HEK293 (cell line): Measurements from ENCODE around the gene C1GALT1C1L.
A peak's percentile ranks its signal among the peaks of the same experiment; 100 is the strongest.

Source experiments
- CTCF ChIA-PET: fragments of 350-600 bp; formaldehyde crosslinking; extraction: SDS; loops from one replicate; lab custom pipeline; 2021; ENCODE audit warnings: antibody characterized with exemption; lab: Yijun Ruan, JAX
- POLR2A ChIA-PET: fragments of 300-600 bp; formaldehyde crosslinking; extraction: SDS; loops from one replicate; lab custom pipeline; 2020; ENCODE audit warnings: antibody characterized with exemption, inconsistent platforms; lab: Yijun Ruan, JAX
- H3K27ac ChIP-seq: fragments of 200-500 bp; sonication (Bioruptor generic); 2 replicates; pipeline ENCODE4 v1.5.1; 2014; ENCODE audit warnings: low read depth, low read length, control low read depth, inconsistent platforms; ENCODE audit errors: extremely low read depth
- H3K36me3 ChIP-seq, 2 experiments: fragments of 200-500 bp in 1 of 2; sonication (Bioruptor generic) in 1 of 2; 1 replicate in 1 of 2; 2 replicates in 1 of 2; pipeline ENCODE4 v1.5.1; 2014 to 2017; ENCODE audit warnings: inconsistent platforms in 2 of 2, low read length in 2 of 2; ENCODE audit not compliant: control insufficient read depth in 2 of 2, insufficient read depth in 1 of 2
- H3K4me1 ChIP-seq: fragments of 200-500 bp; sonication (Bioruptor generic); 2 replicates; pipeline ENCODE4 v1.5.1; 2014; ENCODE audit warnings: mild to moderate bottlenecking, low read length, inconsistent platforms; ENCODE audit not compliant: control insufficient read depth, insufficient read depth
- H3K4me3 ChIP-seq: 2 replicates; pipeline ENCODE4 v1.5.1; 2011; ENCODE audit warnings: low read depth, mild to moderate bottlenecking, control low read depth, low read length, moderate library complexity
- H3K9me3 ChIP-seq: fragments of 200-500 bp; sonication (Bioruptor generic); 2 replicates; pipeline ENCODE4 v1.5.1; 2014; ENCODE audit warnings: low read depth, low read length, inconsistent platforms; ENCODE audit not compliant: control insufficient read depth, insufficient read depth
- GFI1B ChIP-seq: fragments of 450-650 bp; formaldehyde crosslinking; IDR thresholded peaks from 2 replicates; pipeline ENCODE4 v1.5.1; 2016; ENCODE audit warnings: missing biosample characterization, missing genetic modification characterization
- GLI2 ChIP-seq: fragments of 450-650 bp; formaldehyde crosslinking; IDR thresholded peaks from 2 replicates; pipeline ENCODE4; 2017; ENCODE audit warnings: missing biosample characterization, missing genetic modification characterization, low read depth, borderline replicate concordance
- GLIS1 ChIP-seq: fragments of 450-650 bp; formaldehyde crosslinking; IDR thresholded peaks from 2 replicates; pipeline ENCODE4 v1.5.1; 2016; ENCODE audit warnings: missing biosample characterization, missing genetic modification characterization
- GLIS2 ChIP-seq: fragments of 450-650 bp; formaldehyde crosslinking; IDR thresholded peaks from 2 replicates; pipeline ENCODE4 v1.5.1; 2016; ENCODE audit warnings: missing biosample characterization, missing genetic modification characterization
- KLF1 ChIP-seq: fragments of 450-650 bp; formaldehyde crosslinking; IDR thresholded peaks from 2 replicates; pipeline ENCODE4 v1.5.1; 2016; ENCODE audit warnings: missing biosample characterization, missing genetic modification characterization
- KLF16 ChIP-seq: fragments of 450-650 bp; formaldehyde crosslinking; IDR thresholded peaks from 2 replicates; pipeline ENCODE4 v1.5.1; 2017; ENCODE audit warnings: missing biosample characterization, missing genetic modification characterization
- KLF9 ChIP-seq: fragments of 450-650 bp; formaldehyde crosslinking; IDR thresholded peaks from 2 replicates; pipeline ENCODE4 v1.5.1; 2016; ENCODE audit warnings: missing biosample characterization, missing genetic modification characterization, low read depth
- OSR2 ChIP-seq: fragments of 450-650 bp; formaldehyde crosslinking; IDR thresholded peaks from 2 replicates; pipeline ENCODE4 v1.5.1; 2016; ENCODE audit warnings: missing biosample characterization, missing genetic modification characterization
- PRDM1 ChIP-seq: fragments of 450-650 bp; formaldehyde crosslinking; IDR thresholded peaks from 2 replicates; pipeline ENCODE4; 2016; ENCODE audit warnings: missing biosample characterization, missing genetic modification characterization
- PRDM10 ChIP-seq: fragments of 450-650 bp; formaldehyde crosslinking; IDR thresholded peaks from 2 replicates; pipeline ENCODE4 v1.5.1; 2016; ENCODE audit warnings: missing biosample characterization, missing genetic modification characterization
- PRDM6 ChIP-seq: fragments of 450-650 bp; formaldehyde crosslinking; IDR thresholded peaks from 2 replicates; pipeline ENCODE4 v1.5.1; 2017; ENCODE audit warnings: missing biosample characterization, missing genetic modification characterization
- RBAK ChIP-seq: fragments of 450-650 bp; formaldehyde crosslinking; IDR thresholded peaks from 2 replicates; pipeline ENCODE4 v1.5.1; 2016; ENCODE audit warnings: missing biosample characterization, missing genetic modification characterization
- SP3 ChIP-seq: fragments of 450-650 bp; formaldehyde crosslinking; IDR thresholded peaks from 2 replicates; pipeline ENCODE4 v1.5.1; 2016; ENCODE audit warnings: missing biosample characterization, missing genetic modification characterization
- YY2 ChIP-seq: fragments of 450-650 bp; formaldehyde crosslinking; IDR thresholded peaks from 2 replicates; pipeline ENCODE4 v1.5.1; 2016; ENCODE audit warnings: missing biosample characterization, missing genetic modification characterization
- ZBTB8A ChIP-seq: fragments of 450-650 bp; formaldehyde crosslinking; IDR thresholded peaks from 2 replicates; pipeline ENCODE4 v1.5.1; 2016; ENCODE audit warnings: missing biosample characterization, missing genetic modification characterization
- ZNF449 ChIP-seq: fragments of 450-650 bp; formaldehyde crosslinking; IDR thresholded peaks from 2 replicates; pipeline ENCODE4 v1.5.1; 2017; ENCODE audit warnings: missing biosample characterization, mild to moderate bottlenecking, missing genetic modification characterization, moderate library complexity
- ZNF555 ChIP-seq: fragments of 450-650 bp; formaldehyde crosslinking; conservative IDR thresholded peaks from 2 replicates; pipeline ENCODE4 v1.5.1; 2017; ENCODE audit warnings: missing biosample characterization, mild to moderate bottlenecking, missing genetic modification characterization, inconsistent platforms
- ZNF624 ChIP-seq: fragments of 450-650 bp; formaldehyde crosslinking; IDR thresholded peaks from 2 replicates; pipeline ENCODE4 v1.5.1; 2017; ENCODE audit warnings: missing biosample characterization, missing genetic modification characterization
- ZNF629 ChIP-seq: fragments of 450-650 bp; formaldehyde crosslinking; IDR thresholded peaks from 2 replicates; pipeline ENCODE4 v1.5.1; 2017; ENCODE audit warnings: missing biosample characterization, missing genetic modification characterization
- ZNF692 ChIP-seq: fragments of 450-650 bp; formaldehyde crosslinking; IDR thresholded peaks from 2 replicates; pipeline ENCODE4 v1.5.1; 2016; ENCODE audit warnings: missing biosample characterization, missing genetic modification characterization
- ZSCAN16 ChIP-seq: fragments of 450-650 bp; formaldehyde crosslinking; IDR thresholded peaks from 2 replicates; pipeline ENCODE4 v1.5.1; 2016; ENCODE audit warnings: missing biosample characterization, missing genetic modification characterization
- ZSCAN18 ChIP-seq: fragments of 450-650 bp; formaldehyde crosslinking; IDR thresholded peaks from 2 replicates; pipeline ENCODE4 v1.5.1; 2016; ENCODE audit warnings: missing biosample characterization, missing genetic modification characterization

C1GALT1C1L gene

GRCh38 chr2:43676322-43677050 is at the start of gene C1GALT1C1L:
Gene C1GALT1C1L, minus strand, starts transcription at chr2:43676429. Its CDS starts 107 bp downstream, at chr2:43676322.
- H3K4me1 ChIP-seq, result 0 out of 2 replicates have a peak, but pooled peaks cover 3% of the 10 kb centered on the region
- peak within 1 kb of the TSS; percentile 50 for H3K4me3 ChIP-seq
- H3K9me3 ChIP-seq, result no peaks in the 10 kb centered on the region
- ChIA-PET CTCF (interaction anchor here (0.7 kb wide), 1 partner anchor 97 kb away, joined by 4 read pairs; the partner anchor contains the start of gene DYNC2LI1), POLR2A (interaction anchor here (1.6 kb wide), 1 partner anchor 39 kb away, joined by 6 read pairs; the partner anchor contains the start of gene PLEKHH2)
- H3K36me3 ChIP-seq, result no peaks in the 10 kb centered on the region
- peak within 1 kb of the TSS; percentile 42; the same call in 1 of the 2 replicates for H3K27ac ChIP-seq
- TF ChIP-seq KLF1 (0 out of 2 replicates have a peak, but pooled peaks have one; percentile 14), SP3 (tag by site-specific recombination) (peak; percentile 61), PRDM6 (tag by site-specific recombination) (peak; percentile 23), ZNF555 (no peak), ZSCAN18 (tag by site-specific recombination) (no peak), ZNF624 (tag by site-specific recombination) (no peak), OSR2 (tag by site-specific recombination) (peak; percentile 75), ZSCAN16 (tag by site-specific recombination) (no peak), YY2 (tag by site-specific recombination) (no peak), ZNF449 (tag by site-specific recombination) (peak; percentile 66), KLF16 (tag by site-specific recombination) (peak; percentile 72), ZBTB8A (tag by site-specific recombination) (peak; percentile 27; the same call in 1 of the 2 replicates), GLI2 (tag by site-specific recombination) (no peak), ZNF629 (tag by site-specific recombination) (peak; percentile 40), RBAK (tag by site-specific recombination) (no peak), KLF9 (tag by site-specific recombination) (peak; percentile 85), PRDM1 (tag by site-specific recombination) (no peak), ZNF692 (tag by site-specific recombination) (peak; percentile 58; the same call in 1 of the 2 replicates), GLIS1 (tag by site-specific recombination) (peak; percentile 82), PRDM10 (peak; percentile 29; the same call in 1 of the 2 replicates), GLIS2 (tag by site-specific recombination) (peak; percentile 77), GFI1B (tag by site-specific recombination) (no peak)
